GM21576 (cell line): ENCODE data around the gene KCNS1.

ENCODE experiments used
- ATAC-seq: cut with Tn5 transposase; IDR thresholded peaks from one replicate; pipeline ENCODE4 v1.9.1; 2021; ENCODE audit warnings: mild to moderate bottlenecking, moderate library complexity; ENCODE audit not compliant: unreplicated experiment

KCNS1 gene

DNA sequence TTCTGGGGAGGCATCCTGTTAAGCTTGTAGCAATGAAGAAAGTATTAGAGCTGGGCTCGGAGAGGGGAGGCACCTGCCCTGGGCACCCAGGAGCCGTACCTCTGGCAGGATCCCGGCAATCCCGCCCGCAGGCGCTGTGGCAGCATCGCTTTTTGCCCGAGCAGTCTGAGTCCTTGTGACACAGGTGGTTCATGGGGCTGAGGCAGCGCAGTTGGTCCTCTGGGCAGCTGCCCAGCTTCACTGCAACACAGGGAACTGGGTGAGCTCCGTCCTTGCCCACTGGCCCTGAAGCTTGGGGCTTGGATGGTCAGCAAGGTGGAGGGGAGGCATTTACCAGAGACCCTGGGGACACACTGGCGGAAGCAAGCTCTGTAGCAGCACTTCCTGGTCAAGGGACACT is 9.4 kb upstream of the KCNS1 start:
- ATAC-seq = no peak

DNA sequence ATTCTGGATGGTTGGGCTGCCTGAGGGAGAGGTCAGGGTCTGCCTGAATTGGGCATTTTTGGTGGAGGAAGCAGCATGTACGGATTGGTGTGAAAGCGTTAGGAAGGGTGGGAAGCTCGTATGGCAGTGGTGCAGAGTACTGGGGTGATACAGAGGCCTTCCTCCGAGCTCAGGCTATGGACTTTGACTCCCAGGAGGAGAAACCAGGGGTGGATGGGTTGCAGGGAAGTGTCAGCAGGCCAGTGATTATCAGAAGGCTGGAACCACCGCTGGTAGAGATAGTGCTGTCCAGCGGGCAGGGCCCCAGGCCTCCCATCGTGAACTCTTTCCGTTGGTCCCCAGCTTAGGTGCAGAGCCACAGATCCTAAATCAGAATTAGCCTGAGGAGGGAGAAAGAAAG is 8.7 kb upstream of the KCNS1 start:
- ATAC-seq = no peak

DNA sequence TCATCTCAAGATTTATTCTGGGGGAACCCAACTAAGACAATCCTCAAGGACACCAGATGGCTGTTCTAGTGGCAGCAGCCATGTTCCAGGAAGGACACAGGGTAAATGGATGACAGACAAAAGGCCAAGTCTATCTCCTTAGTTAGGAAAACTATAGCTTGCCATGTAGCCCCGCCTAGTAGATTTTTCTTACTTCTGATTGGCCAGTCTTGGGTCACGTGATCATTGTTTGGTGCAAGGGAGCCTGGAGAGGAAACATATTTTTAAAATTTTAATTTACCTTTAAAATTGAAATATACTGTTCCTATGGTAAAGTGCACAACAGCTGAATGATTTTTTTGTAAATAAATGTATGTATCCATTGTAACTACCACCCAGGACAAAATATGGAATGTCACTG is 4.4 kb upstream of the KCNS1 start:
- no peak for ATAC-seq

DNA sequence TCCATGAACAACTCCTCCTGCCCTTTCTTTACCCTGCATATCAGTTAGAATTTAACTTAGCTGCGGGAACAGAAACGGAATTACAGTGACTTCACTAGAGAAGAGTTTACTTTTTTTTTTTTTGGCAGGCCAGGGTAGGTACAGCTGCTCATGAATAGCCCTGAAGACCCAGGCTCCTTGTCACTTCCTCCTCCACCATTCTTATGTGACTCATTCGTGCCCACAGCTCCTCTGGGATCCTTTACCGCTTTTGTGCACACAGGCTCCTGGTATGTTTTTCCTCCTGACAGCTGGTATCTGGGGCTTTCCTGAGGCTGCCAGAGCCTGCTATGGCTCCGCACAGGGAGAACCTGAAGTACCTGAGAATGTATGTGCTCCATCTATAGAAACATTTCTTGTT is 3.9 kb upstream of the KCNS1 start:
- no peak for ATAC-seq

DNA sequence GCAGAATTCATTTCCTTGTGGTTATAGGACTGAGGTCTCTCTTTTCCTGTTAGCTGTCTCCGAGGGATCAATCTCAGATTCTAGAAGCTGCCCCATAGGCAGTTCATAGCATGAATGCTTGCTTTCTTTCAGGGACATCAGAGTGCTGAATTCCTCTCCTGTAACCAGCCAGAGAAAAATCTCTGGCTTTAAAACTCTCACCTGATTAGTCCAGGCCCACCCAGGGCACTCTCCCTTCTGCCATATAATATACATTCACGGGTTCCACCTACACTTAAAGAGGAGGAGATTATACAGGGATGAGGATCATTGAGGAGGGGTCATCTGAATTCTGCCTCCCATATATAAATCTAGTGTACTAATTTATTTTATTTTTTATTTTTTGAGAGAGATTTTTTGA is 2.1 kb upstream of the KCNS1 start:
- ATAC-seq = no peak

DNA sequence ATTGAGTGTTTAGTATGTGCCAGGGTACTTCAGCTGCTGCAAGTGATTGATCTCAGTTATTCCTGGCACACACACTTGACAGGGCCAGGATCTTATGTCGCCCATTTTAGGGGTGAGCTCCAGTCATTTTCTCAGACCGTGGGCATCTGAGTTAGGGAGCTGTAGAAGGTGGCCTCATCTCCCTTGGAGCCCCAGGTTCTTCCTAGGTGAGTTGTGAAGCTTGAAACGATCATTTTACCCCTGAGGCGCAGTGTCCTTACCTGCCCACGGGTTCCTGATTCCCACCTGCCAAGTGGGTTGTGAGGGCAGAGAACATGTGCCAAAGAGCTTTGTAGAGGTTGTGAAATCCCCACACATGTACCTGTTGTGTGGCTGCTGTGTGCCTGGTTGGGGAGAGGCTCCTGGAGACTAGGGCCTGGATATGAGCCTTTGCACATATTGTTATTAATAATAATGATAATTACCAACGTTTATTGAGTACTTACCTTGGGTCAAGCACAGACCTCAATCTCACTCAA is 465 bp upstream of the KCNS1 start:
- ATAC-seq = no peak

DNA sequence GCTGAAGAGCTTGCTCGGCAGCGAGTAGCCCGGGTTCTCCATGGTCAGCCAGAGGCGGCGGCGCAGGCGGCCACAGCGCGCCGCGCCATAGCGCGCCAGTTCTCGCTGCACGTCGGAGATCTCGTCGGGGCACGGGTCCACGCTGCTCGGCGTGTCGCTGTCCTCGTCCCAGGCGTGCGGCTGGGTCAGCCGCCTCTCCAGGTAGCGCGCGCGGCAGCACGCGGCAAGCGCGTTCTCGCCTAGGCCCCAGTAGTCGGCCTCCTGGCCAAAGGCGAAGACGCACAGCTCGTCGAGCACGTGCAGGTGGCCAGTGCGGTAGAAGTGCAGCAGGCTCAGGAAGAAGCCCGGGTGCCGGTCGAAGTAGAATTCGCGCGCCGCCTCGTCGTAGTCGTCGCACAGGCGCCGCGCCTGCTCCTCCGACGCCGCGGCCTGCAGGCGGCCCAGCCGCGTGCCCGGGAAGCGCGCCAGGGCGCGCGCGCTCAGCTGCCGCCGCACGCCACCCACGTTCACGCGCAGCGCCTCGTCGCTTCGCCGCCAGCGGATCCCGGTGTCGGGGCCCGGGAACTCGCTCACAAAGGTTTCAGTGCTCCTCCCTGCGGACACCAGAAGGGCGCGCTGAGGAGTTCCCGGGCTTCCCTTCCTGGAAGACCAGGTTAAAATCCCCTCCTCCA is 2.7 kb downstream of the KCNS1 start:
- no peak for ATAC-seq

DNA sequence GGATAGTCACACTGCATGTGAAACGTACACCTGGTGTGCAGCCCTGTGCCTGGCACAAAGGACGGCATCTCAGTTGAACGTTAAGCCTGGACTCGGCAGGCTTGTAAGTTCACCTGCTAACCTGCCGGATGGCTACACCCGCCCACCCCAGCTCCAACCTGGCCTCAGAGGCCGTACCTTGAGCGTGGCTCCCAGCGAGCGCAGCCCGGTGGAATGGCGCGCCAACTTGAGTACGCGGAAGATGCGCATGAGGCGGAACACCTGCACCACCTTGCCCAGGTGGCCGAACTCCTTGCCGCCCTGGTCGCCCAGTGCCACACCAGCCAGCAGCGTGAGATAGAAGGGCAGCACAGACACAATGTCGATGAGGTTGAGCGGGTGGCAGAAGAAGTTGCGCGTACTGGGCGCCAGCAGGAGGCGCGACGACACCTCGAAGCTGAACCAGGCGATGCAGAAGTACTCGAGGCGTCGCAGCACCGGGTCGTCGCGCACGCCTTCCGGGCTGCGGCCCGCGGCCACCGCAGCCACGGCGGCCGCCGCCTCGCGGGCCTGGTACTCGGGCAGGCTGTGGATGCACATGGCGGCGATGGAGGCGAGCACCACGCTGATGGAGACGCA is 3.3 kb downstream of the KCNS1 start:
- ATAC-seq = no peak

DNA sequence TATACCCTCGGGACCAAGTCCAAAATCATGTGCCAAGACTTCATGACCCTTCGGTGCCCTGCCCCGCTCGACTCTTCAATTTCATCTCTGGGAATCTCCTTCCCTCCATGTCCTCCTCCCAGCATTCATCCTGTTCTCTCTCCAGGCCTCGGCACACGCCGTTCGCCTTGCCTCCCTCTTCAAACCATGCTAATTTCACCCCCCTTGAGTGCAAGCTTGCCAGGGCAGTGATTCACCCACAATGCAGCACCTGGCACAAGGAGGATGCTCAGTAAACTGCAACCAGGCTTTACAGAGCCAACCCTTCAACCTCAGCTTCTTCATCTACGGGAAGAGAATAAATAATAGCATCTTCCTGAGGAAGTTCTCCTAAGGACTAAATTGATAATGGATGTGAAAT is 4.1 kb downstream of the KCNS1 start:
- no peak for ATAC-seq

DNA sequence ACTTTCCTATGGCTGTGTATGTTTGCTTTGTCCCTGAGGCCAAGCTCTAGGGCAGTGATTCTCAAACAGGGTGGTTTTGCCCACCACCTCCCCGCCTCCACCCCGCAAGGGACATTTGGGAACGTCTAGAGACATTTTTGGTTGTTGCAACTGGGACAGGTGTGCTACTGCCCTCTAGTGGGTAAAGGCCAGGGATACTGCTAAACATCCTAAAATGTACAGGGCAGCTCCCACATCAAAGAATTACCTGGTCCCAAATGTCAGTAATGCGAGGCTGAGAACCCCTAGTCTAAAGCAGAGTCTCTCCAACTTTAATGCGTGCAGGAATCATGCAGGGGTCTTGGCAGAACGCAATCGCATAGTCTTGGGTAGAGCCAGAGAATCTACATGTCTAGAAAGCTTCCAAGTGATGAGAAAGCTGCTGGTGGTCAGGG is 5.1 kb downstream of the KCNS1 start:
- no peak for ATAC-seq

DNA sequence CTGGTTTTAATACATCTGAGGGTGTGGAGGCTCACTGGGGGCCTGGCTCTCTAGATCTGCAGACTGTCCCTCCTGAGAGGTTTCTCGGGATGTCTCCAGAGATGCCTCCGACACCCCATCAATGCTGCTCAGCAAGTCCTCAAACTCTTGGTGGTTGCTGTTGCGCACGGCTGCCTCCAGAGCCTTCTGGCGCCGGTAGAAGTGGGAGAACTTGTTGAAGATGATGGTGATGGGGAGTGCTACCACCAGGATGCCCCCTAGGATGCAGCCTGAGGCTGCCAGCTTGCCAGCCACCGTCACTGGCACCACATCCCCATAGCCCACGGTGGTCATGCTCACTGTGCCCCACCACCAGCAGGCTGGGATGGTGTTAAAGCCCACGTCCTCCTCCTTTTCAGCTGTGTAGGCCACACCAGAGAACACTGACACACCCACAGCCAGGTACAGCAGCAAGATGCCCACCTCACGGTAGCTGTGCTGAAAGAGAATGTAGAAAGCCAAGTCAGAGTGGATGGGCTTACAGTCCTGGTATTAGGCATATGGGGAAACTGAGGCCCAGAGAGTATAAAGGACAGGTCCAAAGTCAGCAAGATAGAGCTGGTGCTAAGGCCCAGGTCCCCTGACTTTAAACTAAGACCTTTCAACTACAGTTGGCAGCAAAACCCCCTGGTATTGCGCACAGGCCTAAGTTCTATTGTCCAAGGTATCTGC is 5.9 kb downstream of the KCNS1 start:
- ATAC-seq = no peak

DNA sequence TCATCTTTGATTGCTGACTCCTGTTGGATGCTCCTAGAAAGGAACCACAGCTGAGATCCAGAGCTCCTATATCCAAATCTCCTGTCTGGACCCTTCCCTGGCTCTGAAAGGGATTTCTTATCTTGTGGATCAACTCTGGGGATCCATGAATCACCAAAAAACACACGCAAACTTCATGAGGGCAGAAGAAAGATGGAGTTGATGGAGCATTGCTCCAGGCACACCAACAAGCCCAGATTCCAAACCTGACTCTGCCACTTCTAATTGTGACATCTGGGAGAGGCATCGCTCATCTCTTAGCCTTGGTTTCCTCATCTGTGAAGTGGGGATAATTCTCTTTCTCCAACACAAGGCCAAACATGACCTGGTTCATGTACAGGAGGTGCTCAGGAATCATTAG is 6.7 kb downstream of the KCNS1 start:
- ATAC-seq = no peak

DNA sequence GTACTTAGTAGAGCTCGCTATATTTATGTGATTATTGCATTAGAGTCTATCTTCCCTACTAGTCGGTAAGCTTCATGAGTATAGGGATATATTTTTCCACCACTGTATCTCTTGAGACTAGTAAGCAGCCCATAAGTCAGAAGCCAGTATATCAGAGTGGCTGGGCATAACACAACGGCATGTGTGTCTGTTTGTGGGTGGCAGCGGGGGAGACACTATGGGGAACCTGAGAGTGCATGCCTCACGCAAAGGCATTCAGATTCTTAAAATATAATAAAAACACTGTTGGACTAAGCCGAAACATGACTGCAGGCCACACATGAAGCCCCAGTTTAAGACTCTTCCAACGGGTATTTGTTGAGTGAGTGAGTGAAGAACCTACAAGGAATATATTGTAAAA is 8.0 kb downstream of the KCNS1 start:
- ATAC-seq = no peak

DNA sequence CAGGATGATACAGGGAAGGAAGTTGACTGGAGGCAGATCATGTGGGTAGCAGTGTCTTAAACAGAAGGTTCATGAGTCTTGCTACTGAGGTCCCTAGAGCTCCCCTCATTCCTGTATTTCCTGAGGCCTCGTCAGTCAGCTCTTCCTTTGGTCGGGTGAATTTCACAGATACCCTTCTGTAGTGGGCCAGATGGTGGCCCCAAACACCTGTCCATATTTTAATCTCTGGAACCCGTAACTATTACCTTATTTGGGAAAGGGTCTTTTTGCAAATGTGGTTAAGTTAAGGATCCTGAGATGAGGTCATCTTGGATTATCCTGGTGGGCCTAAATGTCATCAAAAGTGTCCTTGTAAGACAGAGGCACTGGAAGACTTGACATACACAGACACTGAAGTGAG is 9.6 kb downstream of the KCNS1 start:
- no peak for ATAC-seq

DNA sequence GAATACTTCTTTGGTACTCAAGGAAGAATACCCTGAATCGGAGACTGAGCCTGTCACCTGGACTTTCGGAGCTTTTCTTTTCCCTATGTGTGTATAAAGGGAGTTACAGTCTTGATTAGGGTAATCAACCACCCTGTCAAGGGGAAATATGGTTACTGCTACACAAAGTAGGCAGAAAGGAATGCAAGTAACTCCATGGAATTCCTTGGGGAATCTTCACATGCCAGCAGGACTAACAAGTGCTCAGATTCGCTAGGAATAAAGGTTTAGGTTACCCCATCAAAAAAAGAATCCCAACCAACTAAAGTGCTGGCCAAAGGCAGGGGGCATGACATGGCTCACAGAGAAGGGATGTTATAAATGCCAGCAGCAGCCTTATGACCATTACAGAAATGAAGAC is 10.4 kb downstream of the KCNS1 start:
- no peak for ATAC-seq

DNA sequence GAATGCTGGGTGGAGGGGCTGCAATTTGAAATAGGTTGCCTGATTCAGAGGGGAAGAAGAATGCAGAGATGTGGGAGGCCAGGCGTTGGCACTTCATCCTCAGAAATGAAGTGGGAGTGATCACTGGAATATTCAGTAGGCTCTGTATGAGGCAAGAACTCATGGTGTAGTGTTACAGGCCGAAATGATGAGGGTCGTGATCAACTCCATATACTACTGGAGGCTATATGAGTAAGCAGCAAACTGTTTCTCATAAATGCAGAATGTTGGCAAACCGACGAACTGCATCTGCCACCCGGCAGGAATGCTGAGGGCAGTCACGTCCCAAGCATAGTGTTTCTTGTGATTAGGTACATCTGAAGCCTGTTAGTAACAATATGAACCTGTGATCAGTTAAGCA is 12.7 kb downstream of the KCNS1 start:
- no peak for ATAC-seq

DNA sequence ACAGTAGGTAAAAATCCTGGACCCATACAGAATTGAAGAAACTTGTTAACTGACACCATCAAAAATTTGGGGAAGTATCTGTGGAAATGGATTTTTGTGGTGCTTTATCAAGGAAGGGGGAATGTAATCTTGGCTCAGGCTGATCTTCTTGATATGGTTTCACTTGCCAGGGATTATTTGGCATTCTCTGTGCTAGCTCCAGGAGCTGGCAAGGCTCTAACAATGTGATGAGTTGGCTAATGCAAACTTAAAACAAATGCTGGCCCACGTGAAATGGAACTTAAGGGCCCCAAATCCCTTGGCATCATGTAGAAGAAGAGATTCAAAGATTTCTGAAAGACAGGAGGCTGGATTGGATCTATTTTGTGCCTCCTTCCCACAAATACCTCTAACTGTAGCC is 13.1 kb downstream of the KCNS1 start:
- ATAC-seq = no peak

DNA sequence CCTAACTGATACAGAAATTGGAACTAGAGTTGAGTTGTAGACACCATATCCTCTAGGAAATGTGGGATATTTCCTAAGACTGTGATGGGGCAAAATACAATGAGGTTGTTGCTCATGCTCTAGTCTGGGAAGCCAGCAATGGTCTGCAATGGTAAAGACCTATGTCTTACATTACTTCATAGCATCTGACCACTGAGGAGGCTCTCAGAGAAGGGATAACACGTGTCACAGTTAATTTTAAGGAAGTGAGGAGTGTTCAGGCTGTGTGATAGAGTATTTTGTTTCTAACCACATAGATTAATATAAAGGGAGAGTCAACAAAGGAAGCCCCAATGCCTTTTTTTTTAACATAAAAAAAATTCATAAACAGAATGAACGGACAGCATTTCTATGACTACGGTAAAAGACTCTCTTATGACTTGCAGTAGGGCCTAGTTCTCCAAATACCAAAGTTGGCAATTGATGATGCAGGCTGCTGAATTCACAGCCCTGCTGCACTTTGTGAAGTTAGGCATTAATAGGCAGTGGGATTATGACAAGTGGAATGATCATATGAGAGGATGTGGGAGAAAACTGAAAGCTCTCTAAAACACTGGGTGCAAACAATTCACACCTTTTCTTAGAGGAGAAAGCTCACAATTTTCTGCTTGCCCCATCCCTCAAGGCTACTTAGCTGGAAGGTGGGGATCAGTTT is 13.7 kb downstream of the KCNS1 start:
- no peak for ATAC-seq

DNA sequence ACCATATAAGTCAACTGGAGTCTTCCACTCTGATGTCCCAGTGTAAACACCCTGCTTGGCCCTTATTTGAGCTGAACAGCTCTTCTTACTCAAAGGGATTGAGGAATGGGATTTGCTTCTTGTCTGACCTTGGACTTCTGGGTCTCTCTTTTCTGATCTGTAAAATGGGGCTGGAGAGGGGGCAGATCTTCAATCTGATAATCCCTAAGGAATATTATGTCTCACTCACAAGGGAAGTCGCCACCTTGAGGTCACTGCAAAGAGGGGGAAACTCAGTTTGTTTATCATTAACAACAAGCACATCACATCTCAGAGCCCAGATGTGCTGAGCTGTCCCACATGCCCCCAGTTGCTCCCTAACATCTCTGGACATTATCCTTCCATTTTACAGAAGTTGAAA is 15.1 kb downstream of the KCNS1 start:
- no peak for ATAC-seq

DNA sequence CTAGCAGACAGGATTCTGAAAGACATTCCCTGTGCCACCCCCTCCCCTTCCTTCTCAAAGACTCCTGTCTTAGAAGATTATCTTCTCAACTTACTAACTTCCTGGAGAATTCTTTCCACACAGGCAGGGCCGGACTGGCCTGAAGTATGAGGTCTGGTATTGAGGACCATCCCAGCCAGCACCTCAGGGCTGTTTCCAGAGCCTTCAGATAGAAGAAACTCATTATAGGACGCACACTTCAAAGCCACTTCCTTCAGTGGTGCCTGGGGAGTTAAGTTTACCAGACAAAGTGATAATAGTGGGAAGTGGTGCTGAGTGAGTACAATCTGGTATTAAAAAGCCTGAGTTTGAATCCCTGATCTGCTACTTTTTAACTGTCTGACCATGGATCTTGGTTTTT is 15.6 kb downstream of the KCNS1 start:
- no peak for ATAC-seq

DNA sequence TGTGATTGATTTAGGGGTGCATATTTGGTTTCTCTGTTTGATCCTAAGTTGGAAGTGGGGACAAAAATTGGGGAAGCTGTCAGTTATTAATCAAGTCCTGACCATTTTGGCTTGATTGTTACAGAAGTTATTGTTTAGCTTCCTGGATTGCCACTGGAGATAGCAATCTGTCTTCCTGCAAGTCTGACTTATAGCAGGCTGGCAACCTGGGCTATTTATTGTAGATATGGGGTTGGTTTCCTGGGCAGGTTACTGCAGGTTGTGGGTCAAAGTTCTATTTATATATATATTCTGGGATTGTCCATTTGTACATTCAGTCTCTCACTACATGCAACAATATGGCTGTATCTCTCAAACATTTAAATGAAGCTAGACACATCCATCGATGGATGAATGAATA is 17.8 kb downstream of the KCNS1 start:
- ATAC-seq = no peak

DNA sequence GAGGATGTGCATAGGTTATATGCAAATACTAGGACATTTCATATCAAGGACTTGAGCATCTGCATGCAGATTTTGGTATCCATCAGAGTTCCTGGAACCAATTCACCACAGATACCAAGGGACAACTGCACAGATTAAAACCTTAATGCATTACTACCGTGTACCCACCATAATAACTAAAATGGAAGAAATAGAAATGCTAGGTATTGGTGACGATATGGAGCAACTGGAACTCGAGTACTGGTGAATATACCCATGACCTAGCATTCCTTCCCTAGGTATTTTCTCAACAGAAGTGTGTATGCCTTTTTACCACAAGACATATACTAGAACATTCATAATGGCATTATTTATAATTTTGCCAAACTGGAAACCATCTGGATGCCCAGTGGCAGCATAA is 18.5 kb downstream of the KCNS1 start:
- no peak for ATAC-seq
